Ishikawa (cell line): ENCODE measurements around the gene EMP2.

Source experiments
- EP300 ChIP-seq: IDR thresholded peaks from 2 replicates; pipeline ENCODE4 v1.6.1; 2012; ENCODE audit warnings: borderline replicate concordance
- RAD21 ChIP-seq: IDR thresholded peaks from 2 replicates; pipeline ENCODE4 v1.6.1; 2012; ENCODE audit warnings: low read depth
- ZBTB7A ChIP-seq: IDR thresholded peaks from 2 replicates; pipeline ENCODE4 v1.6.1; 2012; ENCODE audit warnings: low read depth
- TF ChIP-seq, protein P1 (sequence below): IDR thresholded peaks from 2 replicates; pipeline ENCODE4 v1.6.1; 2012; ENCODE audit warnings: low read depth, mild to moderate bottlenecking
- TF ChIP-seq, protein P2 (sequence below): IDR thresholded peaks from 2 replicates; pipeline ENCODE4 v1.6.1; 2012

DNA sequence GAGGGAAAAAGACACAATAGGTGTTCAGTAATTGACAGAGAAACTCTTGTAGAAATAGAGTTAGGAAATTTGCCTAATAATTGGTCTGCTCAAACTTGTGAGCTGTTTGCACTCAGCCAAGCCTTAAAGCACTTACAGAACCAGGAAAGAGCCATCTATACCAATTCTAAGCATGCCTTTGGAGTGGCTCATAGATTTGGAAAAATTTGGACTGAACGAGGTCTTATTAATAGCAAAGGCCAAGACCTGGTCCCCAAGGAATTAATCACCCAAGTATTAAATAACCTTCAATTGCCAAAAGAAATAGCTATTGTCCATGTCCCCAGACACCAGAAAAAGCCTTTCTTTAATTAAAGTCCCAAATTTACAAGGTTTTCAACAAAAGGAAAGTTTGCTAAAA is 90.3 kb downstream of the EMP2 start:
- no peak for TF ChIP-seq ZBTB7A
- TF ChIP-seq RAD21 = no peak
- TF ChIP-seq, protein P1, sequence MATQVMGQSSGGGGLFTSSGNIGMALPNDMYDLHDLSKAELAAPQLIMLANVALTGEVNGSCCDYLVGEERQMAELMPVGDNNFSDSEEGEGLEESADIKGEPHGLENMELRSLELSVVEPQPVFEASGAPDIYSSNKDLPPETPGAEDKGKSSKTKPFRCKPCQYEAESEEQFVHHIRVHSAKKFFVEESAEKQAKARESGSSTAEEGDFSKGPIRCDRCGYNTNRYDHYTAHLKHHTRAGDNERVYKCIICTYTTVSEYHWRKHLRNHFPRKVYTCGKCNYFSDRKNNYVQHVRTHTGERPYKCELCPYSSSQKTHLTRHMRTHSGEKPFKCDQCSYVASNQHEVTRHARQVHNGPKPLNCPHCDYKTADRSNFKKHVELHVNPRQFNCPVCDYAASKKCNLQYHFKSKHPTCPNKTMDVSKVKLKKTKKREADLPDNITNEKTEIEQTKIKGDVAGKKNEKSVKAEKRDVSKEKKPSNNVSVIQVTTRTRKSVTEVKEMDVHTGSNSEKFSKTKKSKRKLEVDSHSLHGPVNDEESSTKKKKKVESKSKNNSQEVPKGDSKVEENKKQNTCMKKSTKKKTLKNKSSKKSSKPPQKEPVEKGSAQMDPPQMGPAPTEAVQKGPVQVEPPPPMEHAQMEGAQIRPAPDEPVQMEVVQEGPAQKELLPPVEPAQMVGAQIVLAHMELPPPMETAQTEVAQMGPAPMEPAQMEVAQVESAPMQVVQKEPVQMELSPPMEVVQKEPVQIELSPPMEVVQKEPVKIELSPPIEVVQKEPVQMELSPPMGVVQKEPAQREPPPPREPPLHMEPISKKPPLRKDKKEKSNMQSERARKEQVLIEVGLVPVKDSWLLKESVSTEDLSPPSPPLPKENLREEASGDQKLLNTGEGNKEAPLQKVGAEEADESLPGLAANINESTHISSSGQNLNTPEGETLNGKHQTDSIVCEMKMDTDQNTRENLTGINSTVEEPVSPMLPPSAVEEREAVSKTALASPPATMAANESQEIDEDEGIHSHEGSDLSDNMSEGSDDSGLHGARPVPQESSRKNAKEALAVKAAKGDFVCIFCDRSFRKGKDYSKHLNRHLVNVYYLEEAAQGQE = no peak
- TF ChIP-seq, protein P2, sequence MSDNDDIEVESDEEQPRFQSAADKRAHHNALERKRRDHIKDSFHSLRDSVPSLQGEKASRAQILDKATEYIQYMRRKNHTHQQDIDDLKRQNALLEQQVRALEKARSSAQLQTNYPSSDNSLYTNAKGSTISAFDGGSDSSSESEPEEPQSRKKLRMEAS = no peak
- TF ChIP-seq EP300 = no peak
